Spleen (tissue), 7 donors: ENCODE results near the gene C4orf50.

Source experiments
- POLR2A ChIP-seq, 3 donors: fragments of 450-650 bp; IDR thresholded peaks; one replicate each; pipeline ENCODE4 v1.5.1; 2017; ENCODE audit warnings: antibody characterized with exemption in 3 of 3, mild to moderate bottlenecking in 1 of 3
- POLR2AphosphoS5 ChIP-seq, 3 donors: sonication (generic); formaldehyde crosslinking; IDR thresholded peaks; one replicate each; pipeline ENCODE4 v1.5.1; 2017; ENCODE audit warnings: antibody characterized with exemption in 3 of 3
- TF ChIP-seq, protein P1 (sequence below), 11 experiments: fragments of 200-600 bp in 7 of 11; fragments of 450-650 bp in 4 of 11; sonication (generic) in 4 of 11; IDR thresholded peaks in 8 of 11; conservative IDR thresholded peaks in 3 of 11; 1 replicate in 7 of 11; 2 replicates in 4 of 11; pipeline versions ENCODE4 v1.4.0 to v1.8.0; 2016 to 2021; ENCODE audit warnings: antibody characterized with exemption in 11 of 11, inconsistent platforms in 4 of 11, mild to moderate bottlenecking in 1 of 11
- donor health status: DM: no; HTN: no; CAD: no; lungs with moderate emphysema.
- donor health status: DM: no; HTN: no; CAD: no.
- donor health status: DM: no; HTN: no; CAD: no.

DNA sequence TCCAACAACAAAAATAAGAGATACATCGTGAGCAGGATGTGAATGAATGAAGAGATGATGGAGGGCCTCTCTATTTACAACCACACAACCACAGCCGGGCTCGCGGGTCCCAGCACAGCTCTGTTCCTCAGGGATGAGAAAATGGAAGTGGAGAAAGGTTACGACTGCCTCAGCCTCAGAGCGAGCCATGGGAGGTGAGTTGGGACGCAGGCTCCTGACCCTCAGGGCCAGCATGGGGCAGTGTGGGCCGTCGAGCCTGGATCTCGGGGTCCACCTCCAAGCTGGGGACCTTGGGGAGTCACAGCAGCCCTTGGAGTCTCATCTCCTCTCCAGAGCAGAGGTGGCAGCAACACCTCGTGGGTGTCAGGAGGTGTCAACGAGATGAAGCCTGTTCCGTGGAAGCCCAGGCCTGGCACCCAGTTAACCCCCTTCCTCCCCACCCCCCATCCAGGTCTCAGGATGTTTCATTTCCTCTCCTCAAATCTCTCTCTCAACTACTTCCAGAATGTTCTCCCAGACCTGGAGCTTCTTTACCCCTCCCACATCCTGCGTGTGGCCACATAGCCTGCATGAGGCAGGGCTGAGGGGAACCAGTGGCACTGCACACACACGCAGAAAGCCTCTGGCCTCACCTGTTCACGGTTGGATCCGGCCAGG is 25.9 kb downstream of the C4orf50 start:
- TF ChIP-seq, protein P1, sequence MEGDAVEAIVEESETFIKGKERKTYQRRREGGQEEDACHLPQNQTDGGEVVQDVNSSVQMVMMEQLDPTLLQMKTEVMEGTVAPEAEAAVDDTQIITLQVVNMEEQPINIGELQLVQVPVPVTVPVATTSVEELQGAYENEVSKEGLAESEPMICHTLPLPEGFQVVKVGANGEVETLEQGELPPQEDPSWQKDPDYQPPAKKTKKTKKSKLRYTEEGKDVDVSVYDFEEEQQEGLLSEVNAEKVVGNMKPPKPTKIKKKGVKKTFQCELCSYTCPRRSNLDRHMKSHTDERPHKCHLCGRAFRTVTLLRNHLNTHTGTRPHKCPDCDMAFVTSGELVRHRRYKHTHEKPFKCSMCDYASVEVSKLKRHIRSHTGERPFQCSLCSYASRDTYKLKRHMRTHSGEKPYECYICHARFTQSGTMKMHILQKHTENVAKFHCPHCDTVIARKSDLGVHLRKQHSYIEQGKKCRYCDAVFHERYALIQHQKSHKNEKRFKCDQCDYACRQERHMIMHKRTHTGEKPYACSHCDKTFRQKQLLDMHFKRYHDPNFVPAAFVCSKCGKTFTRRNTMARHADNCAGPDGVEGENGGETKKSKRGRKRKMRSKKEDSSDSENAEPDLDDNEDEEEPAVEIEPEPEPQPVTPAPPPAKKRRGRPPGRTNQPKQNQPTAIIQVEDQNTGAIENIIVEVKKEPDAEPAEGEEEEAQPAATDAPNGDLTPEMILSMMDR (IDR thresholded peaks at IDR 0.05 in 8 of 11, conservative IDR thresholded peaks at IDR 0.05 in 3 of 11): no peak
- TF ChIP-seq POLR2AphosphoS5 (IDR thresholded peaks at IDR 0.05): no peak
- TF ChIP-seq POLR2A (IDR thresholded peaks at IDR 0.05): no peak
